Kidney (tissue), 14 donors: ENCODE data around the gene PANX2. TPM values are rescaled to one million over a fixed set of nuclear protein-coding genes. Genes with fewer than 3 reads are reported as not detected.

Source experiments
- DNase-seq, 5 donors: peaks; one replicate each; pipeline ENCODE4 v3.0.0-alpha.2; 2013 to 2020
- FAIRE-seq: peaks from 2 replicates; lab custom pipeline; 2012; peaks lifted over from hg19 to GRCh38; lab: Jason Lieb, UNC
- H3K27ac ChIP-seq, 2 donors: one replicate each; pipeline ENCODE4 v1.7.0; 2013; ENCODE audit warnings: low read depth in 2 of 2, low read length in 2 of 2, inconsistent platforms in 1 of 2
- H3K27me3 ChIP-seq: one replicate; pipeline ENCODE4 v1.7.1; 2013; ENCODE audit warnings: low read length, inconsistent platforms; ENCODE audit not compliant: control insufficient read depth, insufficient read depth
- H3K36me3 ChIP-seq, 3 donors: one replicate each; pipeline versions ENCODE4 v1.7.0 to v1.7.1; 2013; ENCODE audit warnings: low read length in 3 of 3, control low read depth in 1 of 3, inconsistent platforms in 1 of 3; ENCODE audit not compliant: insufficient read depth in 3 of 3, control insufficient read depth in 2 of 3
- H3K4me1 ChIP-seq, 3 donors: one replicate each; pipeline versions ENCODE4 v1.7.0 to v1.7.1; 2013; ENCODE audit warnings: low read length in 3 of 3, inconsistent platforms in 1 of 3, low read depth in 1 of 3; ENCODE audit not compliant: control insufficient read depth in 2 of 3, insufficient read depth in 2 of 3
- H3K4me3 ChIP-seq, 3 donors: one replicate each; pipeline versions ENCODE4 v1.7.0 to v1.8.1; 2013; ENCODE audit warnings: low read length in 3 of 3, control low read depth in 1 of 3, inconsistent platforms in 1 of 3
- H3K9ac ChIP-seq, 3 donors: one replicate each; pipeline versions ENCODE4 v1.7.0 to v1.7.1; 2013; ENCODE audit warnings: low read length in 3 of 3, control low read depth in 1 of 3, inconsistent platforms in 1 of 3
- H3K9me3 ChIP-seq, 3 donors: one replicate each; pipeline versions ENCODE4 v1.7.0 to v1.7.1; 2013; ENCODE audit warnings: low read length in 3 of 3, control low read depth in 1 of 3, inconsistent platforms in 1 of 3; ENCODE audit not compliant: control insufficient read depth in 2 of 3, insufficient read depth in 1 of 3
- intact Hi-C: fragments of 100-400 bp; cut with DNase I; formaldehyde crosslinking; loops from one replicate; pipeline ENCODE4 v1.11.1; 2022
- polyA plus RNA-seq: library from polyadenylated mRNA; stranded (reverse); fragments of 350-450 nt; fragmentation: Illumina TruSeq; extraction: RNeasy Lipid Tissue Mini Kit (QIAGEN cat#74804); gene quantifications from one replicate; pipeline ENCODE4 v1.2.3, GENCODE V29; 2014; ENCODE audit warnings: low read depth, low replicate concordance; ENCODE audit not compliant: insufficient read depth
- total RNA-seq: library from RNA; stranded (reverse); fragmentation: NEBNext Ultra II Directional; extraction: Animal tissue kit (Norgen Biotek cat#: 25700); gene quantifications from one replicate; pipeline ENCODE4 v1.2.1, GENCODE V29; 2021
- TF ChIP-seq, protein P1 (sequence below): IDR thresholded peaks from 3 replicates; pipeline ENCODE4 v1.5.1; 2012; ENCODE audit warnings: mild to moderate bottlenecking, moderate library complexity, borderline replicate concordance; ENCODE audit not compliant: insufficient read depth; ENCODE audit errors: extremely low read depth
- donor health status: control.
- donor health status: control.
- donor health status: control.
- donor health status: control.
- donor health status: control.
- donor health status: DM: yes; HTN: yes; CAD: no.
- donor health status: Normal renal cell carcinoma (clear cell type).

The PANX2 gene
- total and polyA plus RNA-seq, 2 donors from 2014 or later, result 1.0 to 4.3 TPM

DNA sequence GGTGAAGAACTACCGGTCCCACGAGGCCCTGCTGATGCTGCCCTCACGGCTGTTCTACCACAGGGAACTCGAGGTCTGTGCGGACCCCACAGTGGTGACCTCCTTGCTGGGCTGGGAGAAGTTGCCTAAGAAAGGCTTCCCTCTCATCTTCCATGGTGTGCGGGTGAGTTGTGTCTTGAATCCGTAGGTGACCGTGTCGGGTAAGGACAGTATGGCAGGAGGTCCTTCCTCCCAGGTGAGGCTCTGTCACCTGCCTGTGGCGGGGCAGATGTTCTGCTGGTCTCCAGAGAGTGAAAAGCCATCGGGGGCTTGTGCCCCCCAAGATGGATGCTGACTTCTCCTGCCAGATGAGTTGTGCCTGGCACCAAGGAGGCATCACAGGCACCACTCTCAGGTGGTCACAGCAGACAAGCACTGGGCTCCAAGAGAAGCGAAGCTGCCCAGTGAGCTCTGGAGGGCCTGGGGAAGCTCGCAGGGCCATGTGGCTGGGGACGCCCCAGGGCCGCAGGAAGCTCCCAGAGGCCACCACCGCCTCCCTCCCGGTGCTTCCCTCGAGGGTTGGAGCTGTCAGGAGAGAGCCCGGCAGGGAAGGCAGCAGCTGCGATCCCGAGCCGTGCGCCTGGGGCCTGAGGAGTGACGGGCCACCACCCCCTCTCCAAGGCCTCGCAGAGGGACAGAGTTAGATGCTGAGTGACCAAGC, 17.3 kb upstream of the PANX2 start:
- Histone ChIP-seq H3K9me3 (no peaks in the 10 kb centered on the region), H3K36me3 (no peaks in the 10 kb centered on the region), H3K27ac (no peak overlapping the region), H3K4me1 (peaks cover 0 to 4% (median 0%) of the 10 kb centered on the region in 3 donors), H3K9ac (no peak overlapping the region), H3K4me3 (no peak overlapping the region), H3K27me3 (no peaks in the 10 kb centered on the region)
- FAIRE-seq (no peak), DNase-seq (no peak)
- TF ChIP-seq, protein P1, sequence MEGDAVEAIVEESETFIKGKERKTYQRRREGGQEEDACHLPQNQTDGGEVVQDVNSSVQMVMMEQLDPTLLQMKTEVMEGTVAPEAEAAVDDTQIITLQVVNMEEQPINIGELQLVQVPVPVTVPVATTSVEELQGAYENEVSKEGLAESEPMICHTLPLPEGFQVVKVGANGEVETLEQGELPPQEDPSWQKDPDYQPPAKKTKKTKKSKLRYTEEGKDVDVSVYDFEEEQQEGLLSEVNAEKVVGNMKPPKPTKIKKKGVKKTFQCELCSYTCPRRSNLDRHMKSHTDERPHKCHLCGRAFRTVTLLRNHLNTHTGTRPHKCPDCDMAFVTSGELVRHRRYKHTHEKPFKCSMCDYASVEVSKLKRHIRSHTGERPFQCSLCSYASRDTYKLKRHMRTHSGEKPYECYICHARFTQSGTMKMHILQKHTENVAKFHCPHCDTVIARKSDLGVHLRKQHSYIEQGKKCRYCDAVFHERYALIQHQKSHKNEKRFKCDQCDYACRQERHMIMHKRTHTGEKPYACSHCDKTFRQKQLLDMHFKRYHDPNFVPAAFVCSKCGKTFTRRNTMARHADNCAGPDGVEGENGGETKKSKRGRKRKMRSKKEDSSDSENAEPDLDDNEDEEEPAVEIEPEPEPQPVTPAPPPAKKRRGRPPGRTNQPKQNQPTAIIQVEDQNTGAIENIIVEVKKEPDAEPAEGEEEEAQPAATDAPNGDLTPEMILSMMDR, result no peak
- intact Hi-C loops, result no loop called here

DNA sequence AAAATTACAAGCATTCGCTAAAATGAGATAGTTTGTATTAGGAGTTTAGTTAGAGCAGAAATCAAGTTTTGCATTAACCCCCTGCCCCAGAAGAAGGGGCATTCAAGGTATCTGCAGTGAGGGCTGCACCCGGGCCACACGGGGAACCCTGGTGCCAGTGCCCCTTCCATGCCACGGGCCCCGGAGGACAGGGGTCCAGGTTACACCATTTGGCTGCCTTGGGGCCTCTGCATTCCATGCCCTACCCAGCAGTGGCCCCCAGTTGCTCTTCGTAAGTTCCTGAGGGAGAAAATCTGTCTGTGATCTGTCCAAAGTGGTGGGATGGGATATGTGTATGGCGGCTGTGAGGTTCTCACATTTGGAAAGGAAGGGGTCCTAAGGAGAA, 16.8 kb upstream of the PANX2 start:
- Histone ChIP-seq H3K9ac (no peak overlapping the region), H3K4me3 (no peak overlapping the region), H3K27me3 (no peaks in the 10 kb centered on the region), H3K27ac (no peak overlapping the region), H3K36me3 (no peaks in the 10 kb centered on the region), H3K4me1 (peaks cover 0 to 4% (median 0%) of the 10 kb centered on the region in 3 donors), H3K9me3 (no peaks in the 10 kb centered on the region)
- FAIRE-seq (no peak), DNase-seq (no peak)
- TF ChIP-seq, protein P1, result no peak
- intact Hi-C loops, result no loop called here

DNA sequence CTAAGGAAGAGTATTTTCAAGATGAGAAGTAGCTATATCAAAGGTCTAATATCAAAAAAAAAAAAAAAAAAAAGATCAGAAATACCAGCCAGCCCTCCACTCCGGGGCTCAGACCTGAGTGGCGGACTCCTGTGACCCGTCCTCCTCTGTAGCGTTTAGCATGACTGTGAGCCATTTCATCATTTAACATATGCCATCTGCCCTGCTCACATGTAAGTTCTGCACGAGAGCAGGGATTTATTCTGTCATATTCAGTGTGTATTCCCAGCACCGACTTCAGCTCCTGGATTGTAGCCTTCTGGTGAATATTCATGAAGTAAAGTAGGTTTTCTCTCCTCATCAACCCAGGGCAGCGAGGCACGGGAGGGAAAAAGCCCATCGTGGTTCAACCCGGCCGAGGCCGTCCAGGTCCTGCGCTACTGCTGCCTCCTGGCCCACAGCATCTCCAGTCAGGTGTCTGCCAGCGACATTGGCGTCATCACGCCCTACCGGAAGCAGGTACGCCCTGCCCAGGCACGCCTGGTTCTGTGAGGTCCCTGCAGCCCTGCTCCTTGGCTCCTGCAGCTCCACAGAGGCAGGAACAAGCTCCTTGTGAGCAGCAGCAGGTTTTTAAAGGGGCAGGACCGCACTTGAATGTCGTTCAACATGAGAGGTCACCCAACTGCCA, 12.7 kb upstream of the PANX2 start:
- DNase-seq (peak in 3 of 5 donors; percentile 33 to 90 (median 40)), FAIRE-seq (no peak)
- Histone ChIP-seq H3K36me3 (no peaks in the 10 kb centered on the region), H3K27ac (no peak overlapping the region), H3K4me1 (peaks cover 0 to 4% (median 0%) of the 10 kb centered on the region in 3 donors), H3K27me3 (no peaks in the 10 kb centered on the region), H3K9me3 (no peaks in the 10 kb centered on the region), H3K4me3 (no peak overlapping the region), H3K9ac (peak overlapping the region in 1 of 3 donors; percentile 67)
- TF ChIP-seq, protein P1, result no peak
- intact Hi-C loops, result no loop called here
